ENCODE data around the gene ZYG11A.

The ZYG11A gene

GRCh38 chr1:52900402-52900801 is 57.8 kb downstream of the ZYG11A start:
- no peaks in the 10 kb centered on the region for H3K9me3 ChIP-seq (ENCODE audit: severe bottlenecking)
- ATAC-seq (ENCODE audit: low read depth) (no peak), DNase-seq (ENCODE audit: low spot score) (no peak)
- no peak for TF ChIP-seq CTCF (IDR thresholded peaks at IDR 0.05; ENCODE audit: poor library complexity, severe bottlenecking)
- no peak overlapping the region for H3K27ac ChIP-seq (ENCODE audit: poor library complexity, severe bottlenecking)
- H3K4me3 ChIP-seq (ENCODE audit: severe bottlenecking), result no peak overlapping the region
- peaks cover 13% of the 10 kb centered on the region for H3K36me3 ChIP-seq (ENCODE audit: low read depth)
- no peaks in the 10 kb centered on the region for H3K27me3 ChIP-seq (ENCODE audit: insufficient read depth, poor library complexity, severe bottlenecking)
- H3K4me1 ChIP-seq (ENCODE audit: insufficient read depth, poor library complexity, severe bottlenecking), result no peaks in the 10 kb centered on the region

GRCh38 chr1:52901384-52901783 is 58.8 kb downstream of the ZYG11A start:
- no peak for ATAC-seq (ENCODE audit: low read depth)
- no peaks in the 10 kb centered on the region for H3K9me3 ChIP-seq (ENCODE audit: severe bottlenecking)
- no peak overlapping the region for H3K4me3 ChIP-seq (ENCODE audit: severe bottlenecking)
- no peak overlapping the region for H3K27ac ChIP-seq (ENCODE audit: poor library complexity, severe bottlenecking)
- peaks cover 3% of the 10 kb centered on the region for H3K36me3 ChIP-seq (ENCODE audit: low read depth)
- DNase-seq (ENCODE audit: low spot score), result no peak
- H3K27me3 ChIP-seq (ENCODE audit: insufficient read depth, poor library complexity, severe bottlenecking), result no peaks in the 10 kb centered on the region
- no peak for TF ChIP-seq CTCF (IDR thresholded peaks at IDR 0.05; ENCODE audit: poor library complexity, severe bottlenecking)
- H3K4me1 ChIP-seq (ENCODE audit: insufficient read depth, poor library complexity, severe bottlenecking), result no peaks in the 10 kb centered on the region

- H3K4me3 ChIP-seq (ENCODE audit: severe bottlenecking), result no peak overlapping the region
- no peaks in the 10 kb centered on the region for H3K27me3 ChIP-seq (ENCODE audit: insufficient read depth, poor library complexity, severe bottlenecking)
- no peaks in the 10 kb centered on the region for H3K4me1 ChIP-seq (ENCODE audit: insufficient read depth, poor library complexity, severe bottlenecking)
- ATAC-seq (ENCODE audit: low read depth) (0 out of 3 replicates have a peak, but pooled peaks have one; percentile 13), DNase-seq (ENCODE audit: low spot score) (no peak)
- TF ChIP-seq CTCF (IDR thresholded peaks at IDR 0.05; ENCODE audit: poor library complexity, severe bottlenecking), result no peak
- no peaks in the 10 kb centered on the region for H3K9me3 ChIP-seq (ENCODE audit: severe bottlenecking)
- H3K36me3 ChIP-seq (ENCODE audit: low read depth), result no peaks in the 10 kb centered on the region
- no peak overlapping the region for H3K27ac ChIP-seq (ENCODE audit: poor library complexity, severe bottlenecking)
Measured at GRCh38 chr1:52904208-52904926, 61.8 kb downstream of the ZYG11A start.

GRCh38 chr1:52904927-52905698 is 62.6 kb downstream of the ZYG11A start:
- Histone ChIP-seq H3K9me3 (ENCODE audit: severe bottlenecking) (no peaks in the 10 kb centered on the region), H3K27ac (ENCODE audit: poor library complexity, severe bottlenecking) (no peak overlapping the region), H3K36me3 (ENCODE audit: low read depth) (no peaks in the 10 kb centered on the region), H3K4me3 (ENCODE audit: severe bottlenecking) (no peak overlapping the region), H3K4me1 (ENCODE audit: insufficient read depth, poor library complexity, severe bottlenecking) (no peaks in the 10 kb centered on the region), H3K27me3 (ENCODE audit: insufficient read depth, poor library complexity, severe bottlenecking) (no peaks in the 10 kb centered on the region)
- TF ChIP-seq CTCF (IDR thresholded peaks at IDR 0.05; ENCODE audit: poor library complexity, severe bottlenecking), result peak; percentile 41
- no peak for DNase-seq (ENCODE audit: low spot score)
- ATAC-seq (ENCODE audit: low read depth), result peak; percentile 69

All from RWPE2 (cell line).